DMS53 (cell line): ENCODE measurements around the gene SLC26A1.

Experiments
- DNase-seq: peaks from one replicate; lab custom pipeline; 2025; lab: John Stamatoyannopoulos, UW

The SLC26A1 gene

DNA sequence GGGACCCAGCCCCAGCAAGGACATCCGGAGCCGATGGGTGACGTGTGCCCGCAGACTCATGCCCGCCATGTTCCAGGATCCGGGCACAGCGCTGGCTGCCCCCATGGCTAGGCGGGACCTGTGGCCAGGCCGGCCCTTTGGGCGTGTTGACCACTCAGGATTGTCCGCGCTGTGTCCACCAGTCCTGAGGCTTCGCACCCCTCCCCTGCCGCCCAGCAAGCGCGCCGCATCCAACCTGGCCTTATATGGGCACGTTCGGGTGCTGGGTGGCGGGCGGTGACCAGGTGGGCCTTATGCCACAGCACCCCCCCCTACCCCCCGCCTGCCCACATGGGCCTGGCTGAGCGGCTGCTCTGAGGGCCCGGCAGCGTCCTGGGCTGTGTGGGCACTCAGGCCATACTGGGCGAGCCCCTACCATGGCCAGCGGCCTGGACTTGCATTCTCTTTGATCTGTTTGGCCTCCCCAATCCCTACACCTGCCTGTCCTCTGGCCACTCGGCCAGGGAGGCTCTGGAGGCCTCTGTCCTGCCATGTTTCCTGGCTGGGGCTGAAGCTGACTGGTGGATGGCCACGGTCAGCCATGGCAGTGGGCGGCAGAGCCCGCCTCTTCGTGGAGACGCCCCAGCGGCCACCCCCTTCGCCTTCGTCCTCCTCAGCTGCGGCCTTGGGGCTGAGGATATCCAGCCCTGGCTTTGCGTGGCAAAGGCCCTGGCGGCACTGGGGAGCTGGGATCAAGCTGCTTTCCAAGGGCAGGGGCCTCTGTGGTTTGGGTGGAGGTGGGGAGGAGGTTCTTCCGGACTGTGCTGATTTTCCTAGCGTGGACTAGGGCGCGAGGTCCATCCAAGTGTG lies 20.2 kb upstream of the SLC26A1 start:
- DNase-seq: no peak

DNA sequence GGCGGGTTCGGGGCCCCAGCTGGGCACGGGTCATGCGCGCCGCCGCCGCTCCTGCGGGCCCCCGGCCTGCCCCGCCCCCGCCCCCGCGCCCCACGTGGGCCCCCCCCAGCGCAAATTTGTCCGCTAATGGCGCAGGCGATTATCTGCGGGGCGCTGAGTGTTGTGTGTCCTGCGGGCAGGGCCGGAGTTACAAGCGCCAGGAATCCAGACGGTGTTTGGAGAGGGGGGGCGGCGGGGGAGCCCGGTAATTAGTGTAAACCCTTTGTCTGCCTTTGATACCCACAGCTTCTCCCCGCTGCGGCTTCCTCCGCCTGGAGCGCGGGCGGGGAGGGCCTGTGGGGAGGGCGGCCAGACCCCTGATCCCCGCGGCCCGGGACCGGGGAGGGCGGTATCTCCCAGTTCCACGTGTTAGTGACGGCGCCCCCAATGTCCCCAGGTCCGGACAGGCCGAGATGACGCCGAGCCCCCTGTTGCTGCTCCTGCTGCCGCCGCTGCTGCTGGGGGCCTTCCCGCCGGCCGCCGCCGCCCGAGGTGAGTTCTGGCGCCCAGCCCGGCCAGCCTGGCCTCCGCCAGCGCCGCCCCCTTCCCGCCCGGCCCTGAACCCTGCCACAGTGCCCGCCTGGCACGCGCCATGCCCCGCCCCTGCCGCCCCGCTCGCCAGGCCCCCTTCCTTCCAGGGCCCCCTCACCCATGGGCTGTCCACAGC lies 19.0 kb upstream of the SLC26A1 start:
- DNase-seq: peak; percentile 77

DNA sequence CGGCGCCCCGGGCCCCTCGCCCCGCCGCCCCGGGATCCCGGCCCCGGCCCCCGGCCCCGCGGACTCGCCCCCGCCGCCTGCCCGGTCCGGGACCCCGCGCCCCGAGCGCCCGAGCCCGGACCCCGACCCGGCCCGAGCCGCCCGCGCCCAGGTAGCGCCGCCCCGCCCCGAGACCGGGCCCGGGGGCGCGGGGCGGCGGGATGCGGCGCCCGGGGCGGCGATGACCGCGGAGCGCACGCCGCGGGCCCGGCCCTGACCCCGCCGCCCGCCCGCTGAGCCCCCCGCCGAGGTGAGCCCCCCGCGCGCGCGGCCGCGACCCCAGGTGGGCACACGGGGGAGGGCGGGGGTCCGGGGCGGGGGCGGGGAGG lies 18.4 kb upstream of the SLC26A1 start:
- DNase-seq: no peak

GRCh38 chr4:1011022-1011665 lies 17.9 kb upstream of the SLC26A1 start, which contains the start of gene FGFRL1:
Gene FGFRL1 (plus strand): TSS chr4:1011626. CDS start chr4:1012486, 860 bp downstream.
- peak; percentile 98 for DNase-seq

DNA sequence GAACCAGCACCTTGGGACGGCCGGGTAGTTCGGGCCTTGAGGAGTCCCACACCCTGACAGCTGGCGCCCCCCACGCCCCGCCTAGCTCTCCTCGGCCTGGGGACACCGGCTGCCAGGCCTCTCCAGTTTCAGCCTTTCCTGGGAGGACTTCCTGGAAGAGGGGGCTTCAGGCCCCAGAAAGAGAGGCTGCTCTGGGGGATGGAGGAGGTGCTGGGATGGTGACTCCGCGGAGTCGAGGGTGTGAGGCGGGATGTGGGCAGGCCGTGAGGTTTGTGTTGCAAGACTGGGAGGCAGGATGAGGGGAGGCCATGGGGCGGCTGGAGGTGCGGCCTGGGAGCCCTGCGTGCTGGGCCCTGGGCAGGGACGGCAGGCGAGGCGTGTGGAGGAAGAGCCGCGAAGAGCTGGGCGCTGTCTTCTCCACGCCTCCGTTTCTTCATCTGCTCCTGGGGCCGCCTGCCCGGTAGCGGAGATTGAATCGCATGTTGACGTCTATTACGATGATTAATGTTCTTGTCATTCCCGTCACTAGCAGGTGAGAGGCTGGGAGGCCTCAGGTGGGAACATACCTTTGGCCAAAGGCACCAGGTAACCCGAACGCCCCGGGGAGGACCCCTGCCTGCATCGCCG lies 17.3 kb upstream of the SLC26A1 start:
- peak; percentile 95 for DNase-seq

- peak; percentile 95 for DNase-seq
Observed at GRCh38 chr4:1009542-1010394, 16.6 kb upstream of the SLC26A1 start.

GRCh38 chr4:1008840-1009541 lies 15.8 kb upstream of the SLC26A1 start:
- peak; percentile 88 for DNase-seq

DNA sequence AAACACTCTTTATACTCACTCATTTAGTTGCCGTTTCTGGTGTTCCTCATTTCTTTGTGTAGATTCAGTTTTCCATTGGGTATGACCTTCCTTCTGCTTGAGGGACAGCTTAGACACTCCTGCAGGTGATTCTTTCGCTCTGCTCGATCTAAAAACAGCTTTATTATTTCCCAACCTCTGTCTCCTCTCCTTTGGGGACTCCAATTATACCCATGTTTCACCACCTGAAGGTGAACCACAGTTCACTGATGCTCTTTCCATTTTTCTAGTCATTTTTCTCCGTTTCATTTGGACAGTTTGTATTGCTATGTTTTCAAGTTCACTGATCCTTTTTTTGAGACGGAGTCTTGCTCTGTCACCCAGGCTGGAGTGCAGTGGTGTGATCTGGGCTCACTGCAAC lies 13.7 kb upstream of the SLC26A1 start:
- no peak for DNase-seq

GRCh38 chr4:1004557-1005485 lies 11.6 kb upstream of the SLC26A1 start:
- no peak for DNase-seq

GRCh38 chr4:1004071-1004418 lies 10.8 kb upstream of the SLC26A1 start:
- no peak for DNase-seq

DNA sequence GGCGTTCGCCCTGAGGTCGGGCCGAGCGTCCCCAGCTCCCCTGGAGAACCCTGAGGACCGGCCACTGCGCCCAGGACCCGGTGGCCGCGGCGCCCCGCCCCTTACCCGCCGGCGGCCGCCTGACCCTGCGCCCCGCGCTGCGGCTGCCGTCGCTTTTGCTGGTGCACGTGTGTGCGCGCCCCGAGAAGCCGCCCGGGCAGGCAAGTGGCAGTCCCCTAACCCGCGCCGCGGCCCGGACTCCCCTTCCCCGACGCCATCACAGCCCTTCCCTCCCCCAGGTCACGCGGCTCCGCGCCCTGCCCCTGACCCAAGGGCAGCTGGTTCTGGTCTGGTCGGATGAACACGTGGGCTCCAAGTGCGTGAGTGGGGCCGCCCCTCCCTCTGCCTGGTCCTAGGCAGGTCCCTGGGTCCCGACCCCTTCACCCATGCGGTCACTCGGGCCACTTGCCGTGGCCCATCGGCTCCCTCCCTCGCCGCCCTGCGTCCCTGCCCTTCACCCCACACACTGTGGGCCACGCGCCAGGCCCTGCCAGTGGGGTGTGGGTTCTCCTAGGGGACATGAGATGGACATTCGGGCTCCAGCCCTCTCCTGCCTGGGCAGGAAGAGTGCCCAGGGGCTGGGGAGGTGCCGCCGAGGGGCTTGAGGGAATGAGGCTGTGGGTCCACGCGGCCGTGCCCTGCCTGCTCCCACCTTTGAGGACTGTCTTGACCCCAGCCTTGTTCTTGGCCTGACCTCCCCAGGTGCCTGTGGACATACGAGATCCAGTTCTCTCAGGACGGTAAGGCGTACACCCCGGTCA lies 10.3 kb upstream of the SLC26A1 start:
- DNase-seq: no peak

GRCh38 chr4:1002631-1003251 lies 9.5 kb upstream of the SLC26A1 start:
- peak; percentile 45 for DNase-seq

DNA sequence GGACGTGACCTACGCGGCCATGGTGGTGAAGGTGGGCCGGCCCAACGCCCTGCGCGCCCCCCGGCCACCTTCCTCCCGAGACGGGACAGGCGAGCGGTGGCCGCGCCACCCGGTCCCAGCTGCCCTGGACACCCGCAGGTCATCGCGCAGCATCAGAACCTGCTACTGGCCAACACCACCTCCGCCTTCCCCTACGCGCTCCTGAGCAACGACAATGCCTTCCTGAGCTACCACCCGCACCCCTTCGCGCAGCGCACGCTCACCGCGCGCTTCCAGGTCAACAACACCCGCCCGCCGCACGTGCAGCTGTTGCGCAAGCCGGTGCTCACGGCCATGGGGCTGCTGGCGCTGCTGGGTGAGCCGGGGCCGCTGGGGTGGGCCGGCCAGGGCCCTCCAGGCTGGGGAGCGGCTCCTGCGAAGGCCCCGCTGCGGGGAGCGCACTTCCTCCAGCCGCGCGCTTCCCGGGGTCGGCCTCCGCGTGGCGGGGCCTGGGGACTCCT lies 9.0 kb upstream of the SLC26A1 start:
- DNase-seq: peak; percentile 80

DNA sequence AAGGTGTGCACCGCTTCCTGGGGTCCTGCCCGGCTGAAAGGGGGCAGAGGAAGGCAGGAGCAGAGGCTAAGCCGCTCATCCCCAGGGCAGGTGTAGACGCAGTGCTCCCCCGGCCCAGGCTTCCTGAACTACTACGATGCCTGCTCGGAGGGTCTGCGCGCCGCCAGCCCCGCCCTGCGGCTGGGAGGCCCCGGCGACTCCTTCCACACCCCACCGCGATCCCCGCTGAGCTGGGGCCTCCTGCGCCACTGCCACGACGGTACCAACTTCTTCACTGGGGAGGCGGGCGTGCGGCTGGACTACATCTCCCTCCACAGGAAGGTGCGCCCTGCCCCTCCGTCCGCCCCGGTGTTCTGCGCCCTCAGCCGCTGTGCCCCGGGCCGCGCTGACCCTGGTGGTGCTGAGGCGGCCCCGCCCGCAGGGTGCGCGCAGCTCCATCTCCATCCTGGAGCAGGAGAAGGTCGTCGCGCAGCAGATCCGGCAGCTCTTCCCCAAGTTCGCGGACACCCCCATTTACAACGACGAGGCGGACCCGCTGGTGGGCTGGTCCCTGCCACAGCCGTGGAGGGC lies 8.4 kb upstream of the SLC26A1 start:
- no peak for DNase-seq

GRCh38 chr4:1000686-1001260 lies 7.6 kb upstream of the SLC26A1 start:
- DNase-seq: no peak

DNA sequence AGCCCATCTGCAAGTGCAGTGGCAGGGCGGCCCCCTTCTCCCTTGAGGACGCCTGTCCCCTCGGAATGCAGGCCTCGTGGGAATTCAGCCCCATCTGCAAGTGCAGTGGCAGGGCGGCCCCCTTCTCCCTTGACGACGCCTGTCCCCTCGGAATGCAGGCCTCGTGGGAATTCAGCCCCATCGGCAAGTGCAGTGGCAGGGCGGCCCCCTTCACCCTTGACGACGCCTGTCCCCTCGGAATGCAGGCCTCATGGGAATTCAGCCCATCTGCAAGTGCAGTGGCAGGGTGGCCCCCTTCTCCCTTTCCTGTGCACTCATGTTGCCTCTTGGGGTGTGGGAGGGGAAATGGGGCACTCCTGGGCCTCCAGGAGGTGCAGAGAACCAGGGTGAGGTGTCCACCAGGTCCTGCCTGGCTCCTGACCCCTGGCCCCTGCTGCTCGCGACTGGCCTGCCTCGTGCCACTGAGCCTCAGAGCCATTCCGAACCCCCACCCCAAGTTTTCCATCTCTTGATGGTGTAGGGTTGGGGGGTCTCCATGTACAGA lies 6.8 kb upstream of the SLC26A1 start:
- DNase-seq: no peak

DNA sequence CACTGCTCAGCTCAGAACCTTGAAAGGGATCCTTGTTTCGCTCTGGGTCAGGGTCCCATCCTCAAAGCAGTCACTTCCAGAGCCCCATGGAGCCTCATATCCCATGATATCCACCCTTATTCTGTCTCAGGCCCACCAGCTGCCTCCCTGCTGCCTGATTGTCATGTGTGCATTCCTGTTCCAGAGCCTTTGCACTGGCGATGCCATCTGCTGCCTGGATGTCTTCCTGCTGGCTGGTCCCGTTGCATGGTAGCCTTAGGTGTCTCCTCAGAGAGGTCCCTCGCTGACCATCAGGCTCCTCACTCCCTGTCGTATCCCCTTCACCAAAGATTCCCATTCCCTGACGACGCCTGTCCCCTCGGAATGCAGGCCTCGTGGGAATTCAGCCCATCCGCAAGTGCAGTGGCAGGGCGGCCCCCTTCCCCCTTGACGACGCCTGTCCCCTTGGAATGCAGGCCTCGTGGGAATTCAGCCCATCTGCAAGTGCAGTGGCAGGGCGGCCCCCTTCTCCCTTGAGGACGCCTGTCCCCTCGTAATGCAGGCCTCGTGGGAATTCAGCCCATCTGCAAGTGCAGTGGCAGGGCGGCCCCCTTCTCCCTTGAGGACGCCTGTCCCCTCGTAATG lies 6.1 kb upstream of the SLC26A1 start:
- DNase-seq: peak; percentile 76
